GM18873 (cell line): ENCODE measurements around the gene LDHD.

ENCODE experiments used
- ATAC-seq: cut with Tn5 transposase; IDR thresholded peaks from one replicate; pipeline ENCODE4 v1.9.1; 2021; ENCODE audit warnings: mild to moderate bottlenecking, moderate library complexity, moderate number of reproducible peaks; ENCODE audit not compliant: unreplicated experiment, low FRiP score

Gene LDHD

DNA sequence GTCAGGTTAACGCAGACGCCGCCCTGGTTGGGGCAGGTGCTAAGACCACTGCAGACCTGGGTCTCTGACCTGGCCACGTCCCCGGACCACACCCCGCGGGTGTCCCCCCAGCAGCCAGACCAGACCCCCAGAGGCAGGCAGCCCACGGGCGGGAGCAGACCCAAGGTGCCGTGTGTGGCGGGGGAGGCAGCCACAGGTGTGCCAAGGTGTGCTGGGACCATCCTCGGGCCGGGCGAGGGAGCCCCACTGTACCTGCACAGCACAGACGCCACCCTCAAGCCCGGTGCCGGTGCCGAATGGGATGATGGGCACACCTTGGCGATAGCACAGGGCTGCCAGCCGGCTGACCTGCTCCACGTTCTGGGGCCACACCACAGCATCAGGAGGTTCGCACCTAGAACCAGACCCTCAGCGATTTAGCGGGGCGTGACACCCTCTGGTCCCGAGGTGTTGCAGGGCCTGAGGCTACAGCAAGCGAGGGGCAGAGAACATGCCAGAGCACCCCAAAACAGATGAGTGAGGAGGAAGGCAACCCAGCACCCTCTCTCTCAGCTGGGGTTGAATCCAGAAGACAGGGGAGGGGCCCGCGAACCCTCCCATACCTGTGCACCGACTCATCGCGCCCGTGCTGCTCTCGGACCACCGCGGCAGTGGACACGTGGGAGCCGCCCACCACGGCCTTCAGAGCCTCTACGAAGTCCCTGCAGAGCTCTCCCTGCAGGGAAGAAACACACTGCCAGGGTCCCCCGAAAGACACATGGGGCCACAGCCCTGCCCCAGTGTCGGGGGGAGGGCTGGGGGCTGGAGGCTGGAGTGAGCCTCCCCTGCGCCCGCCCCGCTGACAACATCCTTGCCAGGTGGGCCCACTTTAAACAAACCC, 1.4 kb downstream of the LDHD start:
- ATAC-seq, result no peak

DNA sequence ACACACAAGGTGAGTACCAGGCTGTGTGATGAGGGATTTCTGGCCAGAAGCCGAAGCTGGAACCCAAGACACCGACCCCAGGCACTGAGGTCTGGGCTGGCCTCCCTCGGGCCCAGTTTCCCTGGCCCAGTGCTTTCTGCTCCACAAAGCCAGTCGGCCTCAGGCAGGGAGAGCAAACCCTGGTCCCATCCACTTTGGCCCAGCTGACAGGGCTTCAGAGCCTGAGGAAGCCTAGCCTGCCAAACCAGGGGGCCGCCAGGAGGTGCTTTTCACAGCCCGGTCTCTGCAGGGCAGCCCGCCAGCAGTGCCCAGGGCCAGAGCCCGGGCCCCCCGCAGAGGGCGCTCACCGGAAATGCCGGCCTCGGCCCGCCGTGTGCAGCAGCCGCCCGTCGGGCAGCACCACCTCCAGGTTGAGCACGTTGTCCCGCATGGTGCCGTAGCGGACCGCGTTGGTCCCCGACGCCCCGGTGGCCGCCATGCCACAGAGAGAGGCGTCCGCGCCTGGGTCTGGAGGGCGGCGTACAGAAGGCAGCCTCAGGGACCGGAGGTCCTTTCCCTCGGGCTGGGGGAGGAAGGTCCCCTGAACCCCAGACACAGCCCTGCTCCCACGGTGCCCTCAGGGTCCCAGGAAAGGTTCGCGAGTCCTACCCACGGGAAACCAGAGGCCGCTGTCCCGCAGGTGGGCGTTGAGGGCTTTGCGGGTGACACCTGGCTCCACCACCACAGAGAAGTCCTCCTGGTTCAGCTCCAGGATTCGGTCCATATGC, 2.2 kb downstream of the LDHD start:
- ATAC-seq, result no peak

DNA sequence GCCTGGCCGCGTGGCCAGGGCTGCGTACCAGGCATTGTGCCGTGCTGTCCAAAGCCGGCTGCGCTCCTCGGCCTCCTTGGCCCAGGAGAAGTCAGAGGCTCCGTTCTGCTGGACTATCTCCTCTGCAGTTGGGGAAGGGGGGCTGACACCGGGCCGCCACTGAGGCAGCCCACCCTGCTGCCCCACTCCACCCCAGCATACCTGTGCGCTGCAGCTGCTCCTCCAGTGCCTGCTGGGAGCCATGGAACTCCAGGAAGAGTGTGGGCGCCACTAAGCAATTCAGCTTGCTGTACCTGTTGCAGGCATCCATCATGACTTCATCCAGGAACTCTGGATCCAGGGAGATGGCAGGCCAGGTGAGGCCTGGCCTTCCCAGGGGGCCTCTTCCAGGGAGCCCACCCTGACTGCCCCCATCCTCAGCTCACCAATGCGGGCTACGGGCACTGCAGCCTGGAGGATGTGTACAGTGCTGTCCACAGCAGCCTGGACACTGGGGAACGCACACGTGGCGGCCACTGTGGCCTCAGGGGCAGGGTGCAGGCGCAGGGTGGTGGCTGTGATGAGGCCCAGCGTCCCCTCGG, 2.9 kb downstream of the LDHD start:
- ATAC-seq, result no peak

DNA sequence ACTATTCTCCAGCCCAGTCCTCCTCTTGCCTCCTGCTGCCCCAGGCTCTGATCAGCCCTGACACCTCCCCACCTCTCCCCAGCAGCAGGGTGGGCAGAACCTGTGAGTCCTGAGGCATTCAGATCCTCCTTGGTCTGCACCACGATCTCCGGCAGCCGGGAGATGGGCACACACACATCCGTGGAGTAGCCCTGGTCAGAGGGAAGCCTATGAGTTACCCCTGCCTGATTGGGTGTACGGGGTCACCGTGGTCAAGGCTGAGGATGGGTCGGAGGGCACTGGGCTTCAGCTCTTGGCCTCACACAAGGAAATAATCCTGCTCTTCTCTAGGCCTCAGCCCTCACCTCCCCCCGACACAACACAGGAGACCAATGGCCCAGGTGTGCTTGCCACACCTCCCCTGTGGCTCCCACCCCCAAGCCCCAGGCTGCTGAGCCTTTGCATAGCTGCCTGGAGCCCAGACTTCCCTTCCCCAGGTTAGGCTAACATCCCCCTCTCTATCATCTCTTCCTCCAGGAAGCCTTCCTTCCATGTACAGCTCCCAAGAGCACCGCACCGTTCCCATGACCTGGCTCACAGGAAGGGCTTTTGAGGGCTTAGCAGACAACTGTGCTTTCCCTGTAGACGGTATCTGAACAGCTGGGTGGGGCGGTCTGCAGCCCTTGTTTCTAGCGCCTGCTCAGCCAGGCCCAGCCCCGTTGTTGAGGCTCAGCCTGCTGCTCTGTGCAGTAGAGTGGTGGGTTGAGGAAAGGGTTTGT, 3.7 kb downstream of the LDHD start:
- ATAC-seq, result no peak

DNA sequence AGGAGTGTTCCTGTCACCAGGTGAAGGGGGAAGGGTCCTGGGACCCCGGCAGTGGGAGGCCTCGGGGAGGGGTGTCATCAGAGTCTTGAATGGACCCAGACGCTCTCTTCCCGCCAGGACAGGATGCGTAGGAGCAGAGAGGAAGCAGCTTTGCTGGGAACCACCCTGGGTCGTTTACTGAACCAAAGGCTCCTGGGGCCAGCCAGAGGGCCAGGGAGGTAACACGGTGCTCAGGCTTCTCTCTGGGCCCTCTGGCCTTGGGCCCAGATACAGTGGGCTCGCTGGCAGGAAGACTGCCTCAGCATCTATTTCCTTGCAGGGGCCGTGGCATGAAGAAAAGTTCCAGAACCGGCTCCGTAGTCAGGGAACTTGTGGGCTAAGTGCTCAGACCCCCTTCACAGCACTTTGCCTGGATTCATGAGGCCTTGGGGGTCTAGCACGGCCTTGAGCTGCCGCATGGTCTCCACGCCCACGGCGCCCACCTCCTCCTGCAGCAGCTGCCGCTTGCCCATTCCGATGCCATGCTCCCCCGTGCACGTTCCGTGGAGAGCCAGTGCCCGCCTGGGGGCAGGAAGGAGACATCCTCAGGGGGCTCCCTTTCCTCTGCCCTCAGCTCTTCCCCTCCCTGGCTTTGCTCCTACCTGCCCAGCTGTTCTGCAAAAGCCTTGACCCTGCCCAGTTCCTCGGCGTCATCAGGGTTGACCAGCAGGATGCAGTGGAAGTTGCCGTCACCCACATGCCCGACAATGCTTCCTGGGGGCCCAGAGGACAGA, 4.4 kb downstream of the LDHD start:
- ATAC-seq, result no peak

DNA sequence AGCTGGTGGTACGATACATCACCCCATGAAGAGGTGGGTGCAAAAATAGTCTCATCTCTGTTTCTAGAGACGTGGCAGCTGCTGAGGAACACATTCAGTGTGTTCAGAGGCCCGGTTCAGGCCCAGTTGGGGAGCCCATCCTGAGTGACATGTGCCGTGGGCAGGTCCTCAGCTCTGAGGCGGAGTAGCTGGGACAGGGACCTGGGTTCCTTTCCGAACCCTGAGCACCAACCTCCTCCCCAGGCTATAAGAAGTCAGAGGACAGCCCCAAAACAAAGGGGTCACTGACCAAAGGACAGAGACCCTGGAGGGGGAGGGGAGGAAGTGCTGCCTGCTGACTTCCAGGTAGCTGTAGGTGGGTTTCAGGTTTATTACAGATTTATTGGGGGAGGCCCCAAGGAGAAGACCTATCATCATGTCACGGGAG, 5.1 kb downstream of the LDHD start:
- ATAC-seq, result no peak

DNA sequence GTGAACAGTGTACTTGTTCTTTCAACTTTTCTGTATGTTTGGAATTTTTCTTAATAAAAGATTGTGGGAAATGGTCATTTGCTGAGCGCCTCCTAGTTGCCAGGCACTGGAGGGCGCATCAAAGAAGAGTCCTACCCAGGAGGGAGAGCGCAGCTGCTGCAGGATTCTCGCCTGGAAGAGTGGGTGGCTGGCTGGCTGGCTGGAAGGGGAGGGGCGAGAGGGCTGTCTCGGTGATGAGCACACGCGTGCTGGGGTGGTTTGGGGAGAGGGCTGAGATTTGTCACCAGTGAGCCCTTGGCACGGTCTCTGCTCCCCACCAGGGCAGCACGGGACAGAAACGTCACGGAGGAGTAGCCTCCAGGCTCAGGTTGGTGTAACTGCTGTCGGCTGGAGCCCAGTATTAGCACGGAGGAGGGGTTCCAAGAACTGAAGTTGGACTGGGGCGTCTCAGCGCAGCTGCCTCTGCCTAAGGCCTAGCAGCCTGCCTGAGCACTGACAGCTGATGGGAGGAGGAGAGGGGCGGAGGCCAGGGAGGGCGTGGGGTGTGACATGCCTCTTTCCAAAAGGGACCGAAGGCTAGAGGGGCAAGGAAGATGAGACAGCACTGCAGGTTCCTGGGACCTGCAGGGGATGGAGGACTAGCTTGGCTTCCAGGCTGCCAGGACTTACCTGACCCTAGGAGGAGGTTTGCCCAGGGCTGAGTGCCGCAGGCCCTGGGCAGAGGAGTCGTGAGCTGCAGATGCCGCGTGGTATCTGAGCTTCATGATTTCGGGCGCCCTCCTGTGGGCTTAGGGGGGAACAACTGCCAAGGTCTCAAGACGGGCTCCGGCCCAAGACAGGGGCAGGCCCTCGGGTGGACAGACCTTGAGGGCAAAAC, 5.7 kb downstream of the LDHD start:
- peak; percentile 59 for ATAC-seq

DNA sequence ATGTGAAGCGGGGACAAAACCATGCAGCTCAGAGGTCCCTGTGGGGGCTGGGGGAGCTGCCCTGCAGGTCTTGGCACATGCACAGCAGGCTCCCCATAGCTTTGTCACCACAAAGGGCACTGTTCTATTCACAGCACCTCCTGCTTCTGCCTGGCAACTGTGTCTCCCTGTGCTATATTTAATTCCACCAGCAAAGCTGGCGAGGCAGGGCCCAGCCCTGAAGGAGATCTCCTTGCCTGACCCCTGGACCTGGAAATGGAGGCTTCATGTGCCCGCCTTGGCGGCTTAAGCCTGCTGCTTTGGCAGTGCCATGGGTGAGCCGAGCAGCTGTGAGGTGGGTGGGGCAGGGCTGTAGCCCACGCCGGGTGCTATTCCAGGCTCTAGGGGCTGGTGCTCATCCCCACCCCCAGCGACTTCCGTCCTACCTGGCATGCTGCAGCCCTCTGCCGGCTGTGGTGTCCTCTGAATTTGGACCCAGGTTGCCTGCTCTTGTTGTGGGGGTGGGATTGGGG, 6.8 kb downstream of the LDHD start:
- no peak for ATAC-seq

DNA sequence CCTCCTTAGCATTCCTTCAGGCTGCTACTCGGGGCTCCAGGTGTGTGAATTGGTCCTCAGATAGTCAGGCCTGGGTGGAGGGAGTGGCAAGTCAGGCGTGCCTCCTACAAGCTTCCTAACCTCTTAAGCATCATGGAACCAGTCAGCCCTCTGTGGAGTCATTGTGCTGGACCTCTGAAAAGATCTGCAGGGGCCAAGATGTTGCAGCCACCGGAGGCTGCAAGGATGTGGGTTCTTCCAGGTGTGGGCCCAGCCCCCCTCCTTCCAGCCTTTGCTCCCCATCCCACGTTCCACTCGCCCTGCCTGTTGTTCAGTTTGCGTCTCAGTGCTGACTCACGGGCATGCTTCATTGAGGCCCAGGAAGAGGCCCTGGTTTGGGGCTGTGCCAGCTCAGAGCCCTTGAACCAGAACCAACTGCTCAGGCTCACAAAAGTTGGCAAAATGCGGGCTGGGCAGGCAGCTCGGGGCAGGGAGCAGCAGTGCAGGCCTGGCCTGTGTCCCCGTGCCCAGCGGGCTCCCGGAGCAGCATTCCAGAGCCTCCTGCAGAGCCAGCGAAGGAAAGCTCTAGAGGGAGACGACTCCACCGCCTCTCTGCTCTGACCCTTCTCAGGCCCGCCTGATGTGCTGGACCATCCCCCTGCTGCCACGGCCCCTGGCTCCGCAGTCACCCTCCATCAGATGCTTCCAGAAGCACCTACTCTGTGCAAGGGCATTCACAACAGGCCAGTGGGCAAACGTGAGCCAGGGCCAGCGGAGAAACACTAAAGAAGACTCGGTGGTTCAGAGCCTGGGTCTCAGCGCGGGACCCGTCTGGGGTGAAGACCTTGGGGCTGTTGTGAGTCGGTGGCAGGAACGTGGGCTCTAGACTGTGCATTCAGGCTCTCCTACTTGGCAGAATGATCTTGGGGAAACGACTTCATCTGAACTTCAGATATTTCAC, 7.5 kb downstream of the LDHD start:
- no peak for ATAC-seq

DNA sequence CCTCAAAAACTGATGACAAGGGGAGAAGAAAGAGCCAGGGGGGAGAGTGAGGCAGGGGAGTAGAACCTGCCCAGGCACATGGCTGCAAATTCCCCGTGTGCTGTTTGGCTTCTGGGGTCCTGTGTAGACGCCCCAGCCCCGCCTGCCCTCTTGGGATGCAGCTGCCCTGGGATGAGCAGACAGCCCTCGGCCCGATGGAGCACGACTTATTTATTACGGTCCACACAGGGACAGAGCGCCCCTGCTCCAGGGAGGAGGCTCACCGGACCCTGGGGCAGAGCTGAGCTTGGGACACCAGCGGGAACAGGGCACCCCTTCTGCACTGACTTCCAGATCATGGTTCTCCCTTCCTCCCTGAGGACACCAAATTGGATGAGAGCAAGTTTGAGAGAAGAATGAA, 9.1 kb downstream of the LDHD start:
- no peak for ATAC-seq

DNA sequence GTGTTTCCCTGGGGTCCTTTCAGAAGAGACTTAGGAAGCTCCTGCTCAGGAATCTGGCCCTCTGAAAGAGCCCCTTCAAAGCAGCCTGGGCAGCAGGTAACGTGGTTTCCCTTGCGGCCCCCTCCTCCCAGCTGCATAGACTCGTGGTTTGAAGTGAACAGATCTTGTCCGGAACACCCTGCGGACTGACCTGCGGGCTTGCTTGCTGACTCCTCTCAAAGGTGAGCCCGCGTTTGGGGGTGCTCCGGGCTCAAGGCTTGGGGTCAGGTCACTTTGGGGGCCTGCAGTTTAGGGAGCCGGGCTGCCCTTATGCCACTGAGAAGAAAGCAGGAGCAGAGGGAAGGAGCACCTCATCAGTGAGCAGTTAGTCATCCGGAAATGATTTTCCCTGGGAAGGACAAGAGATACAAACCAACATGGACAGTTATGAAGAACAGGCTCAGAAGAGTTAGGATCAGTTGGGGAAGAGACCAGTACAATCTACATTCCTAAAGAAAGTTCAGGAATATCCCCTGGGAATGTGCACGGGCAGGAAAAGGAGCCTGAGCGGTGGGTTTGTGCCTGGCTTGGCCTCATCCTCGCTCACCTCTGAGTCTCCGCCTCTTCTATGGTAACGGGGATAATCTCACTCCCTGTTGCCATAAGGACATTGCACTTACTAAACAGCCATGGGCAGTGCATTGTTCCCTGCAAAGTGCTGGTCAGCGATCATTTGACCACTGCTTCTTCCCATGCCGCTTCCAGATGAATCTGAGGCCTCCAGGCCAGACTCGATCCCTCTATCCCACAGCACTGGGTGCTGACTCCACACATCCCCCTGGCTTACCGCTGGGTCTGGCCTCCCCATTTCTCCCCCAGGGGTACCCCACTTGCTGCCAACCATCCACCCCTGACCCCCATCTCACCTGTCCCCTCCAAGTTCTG, 10.0 kb downstream of the LDHD start:
- no peak for ATAC-seq

DNA sequence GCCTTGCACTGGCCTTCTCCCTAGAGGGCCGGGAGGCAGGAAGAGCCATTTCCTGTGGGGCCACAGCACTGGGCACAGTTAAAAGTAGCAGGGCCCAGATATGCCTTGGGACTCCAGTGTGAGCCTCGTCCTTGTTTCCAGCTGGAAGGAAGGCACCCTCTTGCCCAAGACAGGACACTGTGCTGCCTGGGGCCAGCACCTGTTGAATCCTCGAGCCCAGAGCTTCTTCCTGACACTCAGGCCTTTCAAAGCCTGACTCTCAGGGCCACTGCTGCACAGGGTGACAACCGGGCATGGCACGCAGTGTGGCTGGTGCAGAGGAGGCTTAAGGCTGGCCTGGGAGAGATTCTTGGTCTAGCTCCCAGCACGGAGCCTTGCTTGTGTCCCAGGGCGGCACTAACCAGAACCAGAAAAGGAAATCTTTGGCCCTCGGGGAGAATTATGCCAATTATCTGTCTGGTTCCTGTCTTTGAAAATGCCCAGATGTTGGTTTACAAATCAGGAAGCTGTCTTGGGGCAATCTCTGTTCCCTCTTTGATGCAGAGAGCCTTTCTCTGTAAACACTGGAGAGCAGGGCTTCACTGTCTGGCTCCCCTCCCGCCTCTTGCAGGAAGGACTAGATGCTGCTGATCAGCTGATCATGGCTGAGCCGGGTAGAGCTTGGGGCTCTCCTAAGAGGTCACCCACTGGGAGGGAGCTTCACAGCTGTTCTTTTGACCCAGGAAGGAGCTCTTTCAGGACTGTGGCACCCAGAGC, 11.1 kb downstream of the LDHD start:
- no peak for ATAC-seq

DNA sequence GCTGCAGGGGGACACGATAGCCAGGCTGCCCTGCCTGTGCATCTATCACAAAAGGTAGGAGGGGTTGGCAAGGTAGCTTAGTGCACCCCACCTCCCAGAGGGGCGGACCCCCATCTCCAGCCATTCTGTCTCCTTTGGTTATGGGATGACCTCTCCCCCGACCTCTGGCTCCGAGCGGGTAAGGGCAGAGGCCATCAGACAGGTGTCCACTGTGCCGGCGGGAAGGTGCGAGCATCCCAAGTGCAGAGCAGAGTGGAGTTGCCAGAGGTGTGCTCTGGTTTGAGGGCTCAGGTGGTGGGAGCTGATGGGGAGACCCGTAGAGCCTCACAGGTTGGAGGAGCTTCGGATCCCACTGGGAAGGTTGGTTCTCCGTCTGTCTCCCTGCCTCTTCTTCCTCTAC, 11.7 kb downstream of the LDHD start:
- no peak for ATAC-seq

DNA sequence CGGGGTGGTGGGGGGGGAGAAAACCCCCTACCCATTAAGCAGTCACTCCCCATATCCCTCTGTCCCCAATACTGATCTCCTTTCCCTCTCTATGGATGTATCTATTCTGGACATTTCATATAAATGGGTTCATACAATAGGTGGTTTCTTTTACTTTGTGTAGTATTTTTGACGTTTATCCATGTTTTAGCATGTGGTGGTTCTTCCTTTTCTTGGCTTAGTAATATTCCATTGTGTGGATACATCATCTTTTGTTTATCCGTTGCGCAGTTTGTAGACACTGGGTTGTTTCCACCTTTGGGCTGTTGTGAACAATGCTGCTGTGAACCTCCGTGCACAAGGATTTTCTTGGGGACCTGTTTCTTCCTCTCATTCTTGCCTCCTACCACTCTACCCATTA, 12.6 kb downstream of the LDHD start:
- ATAC-seq, result no peak

DNA sequence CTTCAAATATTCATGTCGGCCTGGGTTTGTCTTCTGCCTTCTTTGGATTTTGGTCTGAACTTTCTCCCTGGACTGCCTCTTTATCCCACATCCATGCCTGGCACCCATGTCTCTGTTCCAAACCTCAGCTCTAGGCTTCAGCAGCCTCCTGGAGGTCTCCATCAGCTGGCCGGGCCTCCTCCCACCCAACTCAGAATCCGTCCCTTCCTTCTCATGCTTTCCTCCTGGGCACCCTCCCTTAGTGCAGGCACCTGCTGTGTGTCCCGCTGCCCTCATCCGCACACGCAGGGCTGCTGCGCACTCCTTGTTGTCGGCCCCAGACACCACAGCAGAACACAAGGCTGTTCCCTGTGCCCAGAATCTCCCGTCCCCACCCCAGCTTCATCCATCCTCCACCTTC, 14.0 kb downstream of the LDHD start:
- no peak for ATAC-seq

DNA sequence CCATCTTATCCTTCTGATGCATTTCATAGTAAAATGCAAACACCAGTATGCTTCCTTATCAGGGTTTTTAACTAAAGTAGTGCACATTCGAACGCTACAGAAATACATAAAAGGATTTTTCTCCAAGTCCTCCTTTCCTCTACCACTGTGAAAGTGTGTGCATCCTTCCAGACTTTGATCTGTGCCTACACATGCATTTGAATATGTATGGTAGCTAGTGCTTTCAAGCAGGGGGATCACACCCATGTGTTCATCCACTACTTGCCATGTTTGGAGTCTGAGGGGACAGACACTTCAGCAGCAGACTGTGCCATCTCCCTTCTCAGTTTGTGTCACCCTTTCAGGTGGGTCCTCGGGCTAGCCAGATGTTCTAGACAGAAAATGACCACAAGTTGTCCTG, 14.9 kb downstream of the LDHD start:
- ATAC-seq, result no peak
